Liver (tissue), 9 donors: Measurements from ENCODE around the gene ZNF415. TPM values are rescaled to one million over a fixed set of nuclear protein-coding genes. Genes with fewer than 3 reads are reported as not detected.

Source experiments
- DNase-seq: peaks from one replicate; pipeline ENCODE4 v3.0.0-alpha.2; 2017; ENCODE audit warnings: low spot score
- H3K27ac ChIP-seq, 2 donors: one replicate each; pipeline ENCODE4 v1.7.0; 2013; ENCODE audit warnings: inconsistent platforms in 2 of 2, low read length in 2 of 2, control low read depth in 1 of 2, low read depth in 1 of 2, mild to moderate bottlenecking in 1 of 2
- H3K27me3 ChIP-seq, 4 donors: one replicate each; pipeline versions ENCODE4 v1.6.1 to v1.7.0; 2013; ENCODE audit warnings: low read length in 3 of 4, inconsistent platforms in 1 of 4, mild to moderate bottlenecking in 1 of 4, moderate library complexity in 1 of 4; ENCODE audit not compliant: control insufficient read depth in 4 of 4, insufficient read depth in 4 of 4
- H3K36me3 ChIP-seq, 4 donors: one replicate each; pipeline versions ENCODE4 v1.6.1 to v1.7.0; 2013; ENCODE audit warnings: low read length in 3 of 4, mild to moderate bottlenecking in 3 of 4, low read depth in 1 of 4, moderate library complexity in 1 of 4; ENCODE audit not compliant: control insufficient read depth in 4 of 4, insufficient read depth in 3 of 4
- H3K4me1 ChIP-seq, 4 donors: one replicate each; pipeline versions ENCODE4 v1.6.1 to v1.7.0; 2013; ENCODE audit warnings: low read length in 3 of 4, mild to moderate bottlenecking in 3 of 4, moderate library complexity in 1 of 4; ENCODE audit not compliant: control insufficient read depth in 4 of 4, insufficient read depth in 4 of 4
- H3K4me3 ChIP-seq, 3 donors: one replicate each; pipeline versions ENCODE4 v1.6.1 to v1.7.0; 2013; ENCODE audit warnings: low read length in 3 of 3, control low read depth in 1 of 3, low read depth in 1 of 3, mild to moderate bottlenecking in 1 of 3
- H3K9ac ChIP-seq, 2 donors: one replicate each; pipeline ENCODE4 v1.7.0; 2013; ENCODE audit warnings: low read length in 2 of 2, mild to moderate bottlenecking in 2 of 2, moderate library complexity in 2 of 2, control low read depth in 1 of 2, low read depth in 1 of 2
- H3K9me3 ChIP-seq, 4 donors: one replicate each; pipeline versions ENCODE4 v1.6.1 to v1.7.0; 2013; ENCODE audit warnings: low read length in 3 of 4; ENCODE audit not compliant: control insufficient read depth in 4 of 4
- CTCF ChIP-seq: fragments of 150-350 bp; IDR thresholded peaks from 2 replicates; pipeline ENCODE4 v1.5.1; 2017; ENCODE audit warnings: improper control_type of control experiment, low read depth, low read length; ENCODE audit not compliant: missing input control
- EGR1 ChIP-seq, 2 donors: IDR thresholded peaks; 2 replicates each; pipeline ENCODE4 v1.6.1; 2016 to 2018; ENCODE audit warnings: antibody characterized with exemption in 2 of 2, low read depth in 2 of 2
- FOXA1 ChIP-seq: IDR thresholded peaks from 2 replicates; pipeline ENCODE4 v1.6.1; 2016; ENCODE audit warnings: antibody characterized with exemption
- FOXA2 ChIP-seq: IDR thresholded peaks from 2 replicates; pipeline ENCODE4 v1.6.1; 2016; ENCODE audit warnings: antibody characterized with exemption
- GABPA ChIP-seq, 2 donors: IDR thresholded peaks in 1 of 2; conservative IDR thresholded peaks in 1 of 2; 2 replicates each; pipeline ENCODE4 v1.6.1; 2016; ENCODE audit warnings: antibody characterized with exemption in 2 of 2, mild to moderate bottlenecking in 1 of 2, moderate library complexity in 1 of 2
- HNF4A ChIP-seq, 2 donors: conservative IDR thresholded peaks; 2 replicates each; pipeline ENCODE4 v1.6.1; 2016; ENCODE audit warnings: antibody characterized with exemption in 2 of 2, mild to moderate bottlenecking in 2 of 2
- JUND ChIP-seq, 2 donors: IDR thresholded peaks; 2 replicates each; pipeline ENCODE4 v1.6.1; 2016; ENCODE audit warnings: antibody characterized with exemption in 2 of 2
- NR2F2 ChIP-seq: IDR thresholded peaks from 2 replicates; pipeline ENCODE4 v1.6.1; 2016; ENCODE audit warnings: antibody characterized with exemption
- RAD21 ChIP-seq, 2 donors: IDR thresholded peaks; 2 replicates each; pipeline ENCODE4 v1.6.1; 2016; ENCODE audit warnings: antibody characterized with exemption in 2 of 2, mild to moderate bottlenecking in 2 of 2
- REST ChIP-seq: IDR thresholded peaks from 2 replicates; pipeline ENCODE4 v1.6.1; 2016; ENCODE audit warnings: antibody characterized with exemption, mild to moderate bottlenecking
- RXRA ChIP-seq, 2 donors: IDR thresholded peaks; 2 replicates each; pipeline ENCODE4 v1.6.1; 2017 to 2018; ENCODE audit warnings: antibody characterized with exemption in 2 of 2, mild to moderate bottlenecking in 1 of 2
- SP1 ChIP-seq: IDR thresholded peaks from 2 replicates; pipeline ENCODE4 v1.6.1; 2018; ENCODE audit warnings: antibody characterized with exemption, mild to moderate bottlenecking
- TAF1 ChIP-seq: conservative IDR thresholded peaks from 2 replicates; pipeline ENCODE4 v1.6.1; 2016; ENCODE audit warnings: antibody characterized with exemption, mild to moderate bottlenecking
- YY1 ChIP-seq: IDR thresholded peaks from 2 replicates; pipeline ENCODE4 v1.6.1; 2016; ENCODE audit warnings: antibody characterized with exemption, mild to moderate bottlenecking
- WGBS: extraction: QIAGEN DNeasy Blood & Tissue Kit; methylation state at CpG from one replicate; pipeline ENCODE4 v1.1.7; 2013; 5-methylcytosine and 5-hydroxymethylcytosine counted together
- polyA plus RNA-seq, 2 donors: library from polyadenylated mRNA; stranded (reverse) in 1 of 2; unstranded in 1 of 2; fragments of 200-250 nt in 1 of 2; fragments of >200 nt in 1 of 2; fragmentation: Nextera tagmentation in 1 of 2; extraction: Ambion mirVana in 1 of 2; gene quantifications; one replicate each; pipeline versions ENCODE4 v1.2.1 to v1.2.3, GENCODE V29; 2013 to 2015
- total RNA-seq, 2 donors: library from RNA; depleted of rRNA; stranded (reverse); fragments of >200 nt; gene quantifications; one replicate each; pipeline ENCODE4 v1.2.3, GENCODE V29; 2014
- TF ChIP-seq, protein P1 (sequence below): IDR thresholded peaks from 2 replicates; pipeline ENCODE4 v1.6.1; 2016; ENCODE audit warnings: antibody characterized with exemption
- TF ChIP-seq, protein P2 (sequence below): IDR thresholded peaks from 2 replicates; pipeline ENCODE4 v1.6.1; 2016; ENCODE audit warnings: antibody characterized with exemption
- donor health status: healthy.
- donor health status: healthy.
- donor health status: healthy.
- donor health status: healthy.
- donor health status: healthy.

The ZNF415 gene
- total and polyA plus RNA-seq, 4 donors = 0.65 to 2.4 (median 1.2) TPM

DNA sequence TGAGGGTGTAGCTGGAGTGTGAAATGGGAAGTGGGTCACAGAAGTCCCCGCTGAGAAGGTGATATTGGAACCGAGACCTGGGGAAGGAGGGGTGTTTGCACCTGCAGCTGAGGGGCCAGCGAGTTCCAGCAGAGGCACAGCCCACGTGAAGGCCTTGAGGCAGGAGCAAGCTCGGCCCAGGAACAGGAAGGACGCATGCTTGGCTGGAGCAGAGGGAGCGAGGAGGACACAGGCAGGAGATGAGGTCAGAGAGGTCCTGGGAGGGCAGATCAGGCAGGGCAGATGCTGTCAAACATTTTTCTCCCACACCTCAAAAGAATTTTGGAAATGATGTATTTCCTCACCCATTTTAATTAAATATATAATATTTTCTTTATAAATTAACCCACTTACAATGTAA lies 9.3 kb downstream of the ZNF415 start:
- DNase-seq = no peak
- 84% methylated on average over 7 of the region's 7 CpGs for WGBS

DNA sequence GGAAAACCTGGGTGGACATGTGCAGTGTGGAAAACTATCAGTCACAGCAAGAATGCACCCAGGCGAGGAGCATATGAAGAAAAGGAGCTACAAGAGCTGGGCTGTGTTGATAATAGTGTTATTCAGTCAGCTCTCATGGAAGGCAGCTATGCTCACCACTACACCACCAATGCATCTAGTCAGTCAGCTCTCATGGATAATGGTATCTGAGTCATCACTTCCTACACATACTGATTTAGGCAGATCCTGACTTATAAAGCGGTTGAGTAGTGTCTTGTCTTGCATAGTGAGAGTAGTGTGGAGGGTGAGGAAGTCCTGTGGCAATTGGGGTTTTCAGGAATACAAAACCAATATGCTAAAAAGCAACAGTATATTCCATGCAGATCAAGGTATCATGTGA lies 20.4 kb downstream of the ZNF415 start:
- Histone ChIP-seq H3K27me3 (no peaks in the 10 kb centered on the region), H3K4me3 (peak overlapping the region in 1 of 3 donors; percentile 1), H3K9me3 (peaks cover 0 to 22% (median 11%) of the 10 kb centered on the region in 4 donors), H3K9ac (no peak overlapping the region), H3K4me1 (no peaks in the 10 kb centered on the region), H3K27ac (no peak overlapping the region), H3K36me3 (no peaks in the 10 kb centered on the region)
- 97% methylated on average over 2 of the region's 2 CpGs for WGBS
- no peak for TF ChIP-seq EGR1 (IDR thresholded peaks at IDR 0.05; ENCODE audit: low read depth in 2 of 2)
- TF ChIP-seq FOXA1 = no peak
- TF ChIP-seq TAF1 = no peak
- no peak for TF ChIP-seq CTCF
- TF ChIP-seq, protein P1, sequence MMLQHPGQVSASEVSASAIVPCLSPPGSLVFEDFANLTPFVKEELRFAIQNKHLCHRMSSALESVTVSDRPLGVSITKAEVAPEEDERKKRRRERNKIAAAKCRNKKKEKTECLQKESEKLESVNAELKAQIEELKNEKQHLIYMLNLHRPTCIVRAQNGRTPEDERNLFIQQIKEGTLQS = no peak
- TF ChIP-seq, protein P2, sequence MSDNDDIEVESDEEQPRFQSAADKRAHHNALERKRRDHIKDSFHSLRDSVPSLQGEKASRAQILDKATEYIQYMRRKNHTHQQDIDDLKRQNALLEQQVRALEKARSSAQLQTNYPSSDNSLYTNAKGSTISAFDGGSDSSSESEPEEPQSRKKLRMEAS = no peak
- TF ChIP-seq RAD21 (IDR thresholded peaks at IDR 0.05) = no peak
- TF ChIP-seq RXRA (IDR thresholded peaks at IDR 0.05) = no peak
- no peak for TF ChIP-seq REST
- no peak for TF ChIP-seq GABPA (IDR thresholded peaks at IDR 0.05 in 1 of 2, conservative IDR thresholded peaks at IDR 0.05 in 1 of 2)
- no peak for TF ChIP-seq NR2F2
- TF ChIP-seq FOXA2 = no peak
- no peak for TF ChIP-seq YY1
- no peak for TF ChIP-seq HNF4A (conservative IDR thresholded peaks at IDR 0.05)
- TF ChIP-seq JUND (IDR thresholded peaks at IDR 0.05) = no peak
- TF ChIP-seq SP1 = no peak
- DNase-seq = no peak

More for the DNA sequence above, 9.3 kb downstream of the ZNF415 start:
- H3K4me3 ChIP-seq = no peak overlapping the region
- peaks cover 3 to 10% (median 4%) of the 10 kb centered on the region in 4 donors for H3K9me3 ChIP-seq
- TF ChIP-seq NR2F2 = peak; percentile 52
- TF ChIP-seq GABPA (IDR thresholded peaks at IDR 0.05 in 1 of 2, conservative IDR thresholded peaks at IDR 0.05 in 1 of 2) = no peak
- H3K27ac ChIP-seq = no peak overlapping the region
- H3K36me3 ChIP-seq = no peaks in the 10 kb centered on the region
- no peaks in the 10 kb centered on the region for H3K4me1 ChIP-seq
- H3K9ac ChIP-seq = no peak overlapping the region
- H3K27me3 ChIP-seq = no peaks in the 10 kb centered on the region
